M059J (cell line): ENCODE results near the gene SUPT5H. TPM values are rescaled to one million over a fixed set of nuclear protein-coding genes. Genes with fewer than 3 reads are reported as not detected.

Experiments
- DNase-seq: peaks from one replicate; pipeline ENCODE4 v3.0.0-alpha.2; 2012; ENCODE audit warnings: low read depth
- total RNA-seq: library from RNA; depleted of rRNA; stranded (reverse); fragments of >200 nt; shearing (Covaris generic); gene quantifications from 2 replicates; pipeline ENCODE4 v1.2.3, GENCODE V29; 2014

The SUPT5H gene
- total RNA-seq, 1 experiment from 2014 or later: 97.7 TPM

GRCh38 chr19:39409208-39410016, 36.0 kb upstream of the SUPT5H start:
- DNase-seq: peak; percentile 76

- DNase-seq: peak; percentile 60
These were observed 35.2 kb upstream of the SUPT5H start for GRCh38 chr19:39410017-39410830.

GRCh38 chr19:39410831-39411080, 34.6 kb upstream of the SUPT5H start:
- no peak for DNase-seq

- peak; percentile 45 for DNase-seq
These were observed 34.1 kb upstream of the SUPT5H start for GRCh38 chr19:39411081-39411831.

- peak; percentile 91 for DNase-seq
These were observed 33.6 kb upstream of the SUPT5H start for GRCh38 chr19:39411832-39412099.

- peak; percentile 99 for DNase-seq
These were observed 33.1 kb upstream of the SUPT5H start, which contains the start of gene PLEKHG2 for GRCh38 chr19:39412100-39412866. PLEKHG2 (plus strand) TSS chr19:39412669; CDS start chr19:39414087, 1,418 bp downstream.

GRCh38 chr19:39412867-39413271, 32.5 kb upstream of the SUPT5H start:
- peak; percentile 32 for DNase-seq

- peak; percentile 41 for DNase-seq
These were observed 32.0 kb upstream of the SUPT5H start for GRCh38 chr19:39413272-39413910.

GRCh38 chr19:39413911-39414608, 31.3 kb upstream of the SUPT5H start:
- no peak for DNase-seq

GRCh38 chr19:39415111-39416046, 30.0 kb upstream of the SUPT5H start:
- no peak for DNase-seq

GRCh38 chr19:39416152-39417120, 28.9 kb upstream of the SUPT5H start:
- DNase-seq: no peak

GRCh38 chr19:39417463-39418181, 27.8 kb upstream of the SUPT5H start:
- no peak for DNase-seq

GRCh38 chr19:39419003-39419402, 26.4 kb upstream of the SUPT5H start:
- DNase-seq: no peak

GRCh38 chr19:39420769-39421168, 24.6 kb upstream of the SUPT5H start:
- no peak for DNase-seq

- no peak for DNase-seq
These were observed 23.4 kb upstream of the SUPT5H start for GRCh38 chr19:39422020-39422419.

- no peak for DNase-seq
These were observed 21.9 kb upstream of the SUPT5H start for GRCh38 chr19:39423258-39424086.

GRCh38 chr19:39424934-39425333, 20.4 kb upstream of the SUPT5H start:
- DNase-seq: no peak
